GM12865 (cell line): ENCODE data around the gene MYO7B.

Experiments used
- DNase-seq: peaks from one replicate; pipeline ENCODE4 v3.0.0; 2010; ENCODE audit warnings: low read depth
- H3K4me3 ChIP-seq: 2 replicates; pipeline ENCODE4 v1.5.1; 2011; ENCODE audit warnings: mild to moderate bottlenecking, low read depth, low read length, control low read depth
- TF ChIP-seq, protein P1 (sequence below): IDR thresholded peaks from 2 replicates; pipeline ENCODE4 v1.5.1; 2011; ENCODE audit warnings: low read length, control low read depth, low read depth, inconsistent platforms; ENCODE audit not compliant: insufficient read depth; ENCODE audit errors: missing control alignments

MYO7B gene

DNA sequence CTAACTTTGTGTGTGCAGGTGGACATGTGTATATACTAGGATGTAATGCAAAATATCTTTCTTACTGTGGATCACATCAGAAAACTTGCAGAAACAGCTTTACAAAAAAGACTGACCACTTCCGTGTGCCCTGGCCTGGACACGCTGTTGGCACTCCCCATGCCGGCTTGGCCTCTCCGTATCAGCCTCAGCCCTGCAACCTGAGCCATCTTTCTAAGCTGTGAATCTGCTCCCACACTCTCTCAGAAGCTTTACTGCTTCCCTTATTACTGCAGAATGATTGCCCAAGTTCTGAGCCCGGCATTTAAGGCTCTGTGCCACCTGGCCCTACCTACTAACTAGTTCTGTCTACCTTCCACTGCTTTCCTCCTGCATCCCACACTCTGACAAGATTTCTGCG, 37.8 kb downstream of the MYO7B start:
- DNase-seq: no peak
- TF ChIP-seq, protein P1, sequence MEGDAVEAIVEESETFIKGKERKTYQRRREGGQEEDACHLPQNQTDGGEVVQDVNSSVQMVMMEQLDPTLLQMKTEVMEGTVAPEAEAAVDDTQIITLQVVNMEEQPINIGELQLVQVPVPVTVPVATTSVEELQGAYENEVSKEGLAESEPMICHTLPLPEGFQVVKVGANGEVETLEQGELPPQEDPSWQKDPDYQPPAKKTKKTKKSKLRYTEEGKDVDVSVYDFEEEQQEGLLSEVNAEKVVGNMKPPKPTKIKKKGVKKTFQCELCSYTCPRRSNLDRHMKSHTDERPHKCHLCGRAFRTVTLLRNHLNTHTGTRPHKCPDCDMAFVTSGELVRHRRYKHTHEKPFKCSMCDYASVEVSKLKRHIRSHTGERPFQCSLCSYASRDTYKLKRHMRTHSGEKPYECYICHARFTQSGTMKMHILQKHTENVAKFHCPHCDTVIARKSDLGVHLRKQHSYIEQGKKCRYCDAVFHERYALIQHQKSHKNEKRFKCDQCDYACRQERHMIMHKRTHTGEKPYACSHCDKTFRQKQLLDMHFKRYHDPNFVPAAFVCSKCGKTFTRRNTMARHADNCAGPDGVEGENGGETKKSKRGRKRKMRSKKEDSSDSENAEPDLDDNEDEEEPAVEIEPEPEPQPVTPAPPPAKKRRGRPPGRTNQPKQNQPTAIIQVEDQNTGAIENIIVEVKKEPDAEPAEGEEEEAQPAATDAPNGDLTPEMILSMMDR: no peak
- no peak overlapping the region for H3K4me3 ChIP-seq

DNA sequence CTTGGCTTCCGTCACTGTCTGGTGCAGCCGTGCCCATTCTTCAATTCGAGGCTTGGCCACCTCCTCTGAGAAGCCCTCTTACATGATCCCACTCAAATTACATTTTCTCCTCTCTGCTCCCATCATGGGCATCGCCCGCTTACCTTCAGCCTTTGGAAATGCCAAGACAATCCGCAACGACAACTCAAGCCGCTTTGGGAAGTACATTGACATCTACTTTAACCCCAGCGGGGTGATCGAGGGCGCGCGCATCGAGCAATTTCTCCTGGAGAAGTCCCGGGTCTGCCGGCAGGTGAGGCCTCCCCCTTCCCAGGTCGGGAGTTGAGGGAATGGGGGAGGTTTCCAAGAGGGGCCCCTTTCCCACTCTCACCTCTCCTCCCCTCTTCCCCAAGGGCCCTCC, 38.3 kb downstream of the MYO7B start:
- no peak overlapping the region for H3K4me3 ChIP-seq
- TF ChIP-seq, protein P1: no peak
- no peak for DNase-seq

DNA sequence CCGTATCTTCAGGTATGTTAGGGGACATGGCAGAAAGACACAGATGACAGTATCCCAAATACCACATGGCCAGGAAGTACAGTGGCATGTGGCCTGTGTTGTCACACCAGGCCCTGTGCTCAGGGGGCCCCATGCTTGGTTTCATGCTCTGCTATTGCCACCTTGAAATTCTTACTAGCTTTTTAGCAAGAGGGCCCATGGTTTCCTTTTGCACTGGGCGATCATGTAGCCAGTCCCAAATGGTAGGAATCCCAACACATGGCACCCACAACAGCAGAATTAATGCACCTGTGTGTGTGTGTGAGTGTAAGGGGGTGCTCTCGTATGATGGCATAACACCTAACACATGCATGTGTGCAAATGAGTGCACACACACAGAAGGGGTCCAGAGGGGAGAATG, 39.2 kb downstream of the MYO7B start:
- TF ChIP-seq, protein P1: no peak
- H3K4me3 ChIP-seq: no peak overlapping the region
- DNase-seq: no peak

DNA sequence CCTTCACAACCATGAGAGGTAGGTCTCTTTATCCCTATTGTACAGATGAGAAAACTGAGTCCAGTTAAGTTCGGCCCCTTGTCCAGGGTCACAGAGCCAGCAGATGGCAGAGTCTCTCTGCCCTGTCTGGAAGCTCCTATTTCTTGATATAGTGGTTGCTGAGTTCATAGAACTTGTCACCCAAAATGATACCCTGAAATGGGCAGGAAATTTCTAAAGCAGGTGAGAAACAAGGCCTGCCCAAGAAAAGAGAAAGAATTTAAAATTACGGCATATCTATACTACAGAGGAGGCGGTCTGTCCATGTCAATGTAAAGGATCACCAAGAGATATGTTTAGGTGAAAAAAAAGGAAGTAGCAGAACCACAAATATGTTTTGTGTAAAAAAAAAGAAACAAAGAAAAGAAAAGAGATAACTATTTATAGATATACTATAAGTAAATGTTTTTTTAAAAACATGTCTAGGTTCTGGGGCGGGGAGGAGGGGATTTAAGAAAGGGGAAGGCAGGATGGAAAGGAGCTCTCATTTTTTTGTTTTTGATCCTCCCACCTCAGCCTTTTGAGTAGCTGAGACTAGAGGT, 39.8 kb downstream of the MYO7B start:
- no peak overlapping the region for H3K4me3 ChIP-seq
- TF ChIP-seq, protein P1: no peak
- DNase-seq: no peak

DNA sequence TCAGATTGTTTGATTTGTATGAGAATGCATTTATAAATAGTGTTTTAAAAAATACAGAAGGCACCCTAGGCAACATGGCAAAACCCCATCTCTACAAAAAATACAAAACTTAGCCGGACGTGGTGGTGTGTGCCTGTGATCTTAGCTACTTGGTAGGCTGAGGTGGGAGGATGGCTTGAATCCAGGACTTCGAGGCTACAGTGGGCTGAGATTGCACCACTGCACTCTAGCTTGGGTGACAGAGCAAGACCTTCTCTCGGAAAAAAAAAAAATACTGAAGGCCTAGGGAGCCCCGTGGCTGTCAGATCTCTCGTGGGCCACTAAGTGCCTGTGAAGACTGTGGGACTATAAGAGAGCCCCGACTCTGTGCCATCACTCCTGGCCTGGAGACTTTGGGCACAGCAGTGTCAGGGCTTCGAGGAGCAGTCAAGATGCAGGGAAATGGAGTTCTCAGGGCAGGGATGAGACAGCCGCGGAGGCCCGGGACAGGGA, 40.5 kb downstream of the MYO7B start:
- DNase-seq: no peak
- TF ChIP-seq, protein P1: no peak
- no peak overlapping the region for H3K4me3 ChIP-seq

DNA sequence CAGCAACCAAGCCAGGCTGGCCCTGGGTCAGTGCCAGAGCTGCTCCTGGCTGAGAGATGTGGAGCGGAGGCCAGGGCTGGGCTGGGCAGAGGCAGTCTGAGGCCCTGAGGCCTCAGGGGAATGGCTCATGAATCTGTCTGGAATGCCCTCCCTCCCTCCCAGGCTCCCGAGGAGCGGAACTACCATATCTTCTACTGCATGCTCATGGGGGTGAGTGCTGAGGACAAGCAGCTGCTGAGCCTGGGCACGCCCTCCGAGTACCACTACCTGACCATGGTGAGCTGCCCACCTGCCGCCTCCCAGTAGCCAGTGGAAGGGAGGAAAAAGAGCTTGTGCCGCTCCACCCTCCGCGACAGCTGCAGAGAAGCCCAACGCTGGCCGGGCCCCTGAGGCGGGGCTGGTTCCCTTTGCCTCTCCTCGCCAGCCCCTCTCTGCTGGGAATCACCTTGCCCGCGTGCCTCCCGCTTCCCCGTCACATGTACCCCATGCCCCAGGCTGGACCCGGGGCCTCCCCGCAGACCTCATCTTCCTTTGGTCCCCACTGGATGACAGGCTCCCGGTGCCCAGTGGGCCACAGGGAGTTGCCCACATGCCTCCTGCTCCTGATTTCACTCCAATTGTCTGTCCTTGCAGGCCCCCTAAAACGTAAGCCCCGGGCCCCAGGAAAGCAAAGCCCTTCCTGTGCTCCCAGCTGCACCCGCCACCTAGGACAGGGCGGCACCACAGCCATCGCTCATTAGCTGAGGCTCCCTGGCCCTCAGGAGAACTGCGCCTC, 41.1 kb downstream of the MYO7B start:
- H3K4me3 ChIP-seq: no peak overlapping the region
- TF ChIP-seq, protein P1: no peak
- DNase-seq: no peak

DNA sequence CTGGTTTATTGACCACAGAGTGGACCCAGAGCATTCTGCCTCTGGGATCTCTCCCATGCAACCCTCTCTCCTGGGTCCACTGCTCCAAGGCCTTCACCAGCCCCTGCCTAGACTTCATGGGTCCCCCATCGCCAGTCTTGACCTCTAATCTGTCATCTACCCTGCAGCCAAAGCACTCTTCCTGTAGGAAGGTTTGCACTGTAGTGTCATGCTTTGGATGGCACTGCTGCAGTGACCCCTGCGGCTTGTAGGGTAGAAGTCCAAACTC, 41.7 kb downstream of the MYO7B start:
- H3K4me3 ChIP-seq: no peak overlapping the region
- TF ChIP-seq, protein P1: no peak
- DNase-seq: no peak
